IPS-18a (cell line): ENCODE data around the gene MLEC.
A peak's percentile ranks its signal among the peaks of the same experiment; 100 is the strongest.
"Not testable (repeated sequence)": the region's sequence is repeated elsewhere in the genome, so short reads cannot be mapped to it uniquely, and the experiment has no call there.

Source experiments
- H3K27ac ChIP-seq: one replicate; pipeline ENCODE4 v1.5.1; 2013; ENCODE audit warnings: low read length
- H3K27me3 ChIP-seq: one replicate; pipeline ENCODE4 v1.6.1; 2013; ENCODE audit warnings: mild to moderate bottlenecking, low read length; ENCODE audit not compliant: control insufficient read depth, insufficient read depth
- H3K36me3 ChIP-seq: one replicate; pipeline ENCODE4 v1.6.1; 2013; ENCODE audit warnings: low read depth, low read length; ENCODE audit not compliant: control insufficient read depth
- H3K4me1 ChIP-seq: one replicate; pipeline ENCODE4 v1.6.1; 2013; ENCODE audit warnings: low read depth, low read length; ENCODE audit not compliant: control insufficient read depth
- H3K4me3 ChIP-seq: one replicate; pipeline ENCODE4 v1.5.1; 2013; ENCODE audit warnings: low read length
- H3K9ac ChIP-seq: one replicate; pipeline ENCODE4 v1.6.1; 2013; ENCODE audit warnings: mild to moderate bottlenecking, low read length, moderate library complexity
- H3K9me3 ChIP-seq: one replicate; pipeline ENCODE4 v1.6.1; 2013; ENCODE audit warnings: low read depth, low read length; ENCODE audit not compliant: control insufficient read depth

MLEC gene

GRCh38 chr12:120668091-120668867 is 18.7 kb upstream of the MLEC start:
- no peak overlapping the region for H3K27ac ChIP-seq
- no peaks in the 10 kb centered on the region for H3K27me3 ChIP-seq
- H3K9ac ChIP-seq: peak overlapping the region; percentile 4

GRCh38 chr12:120668868-120669840 is 17.8 kb upstream of the MLEC start:
- Histone ChIP-seq H3K9me3 (no peaks in the 10 kb centered on the region), H3K27me3 (no peaks in the 10 kb centered on the region), H3K9ac (peak overlapping the region; percentile 4), H3K4me3 (peak overlapping the region; percentile 40), H3K4me1 (peaks cover 18% of the 10 kb centered on the region), H3K36me3 (no peaks in the 10 kb centered on the region), H3K27ac (no peak overlapping the region)

More at GRCh38 chr12:120668091-120668867, 18.7 kb upstream of the MLEC start:
- peak overlapping the region; percentile 40 for H3K4me3 ChIP-seq
- no peaks in the 10 kb centered on the region for H3K9me3 ChIP-seq
- no peaks in the 10 kb centered on the region for H3K36me3 ChIP-seq
- H3K4me1 ChIP-seq: peaks cover 18% of the 10 kb centered on the region

- H3K4me3 ChIP-seq, H3K36me3 ChIP-seq, H3K27me3 ChIP-seq, H3K9ac ChIP-seq, H3K9me3 ChIP-seq, H3K27ac ChIP-seq: not testable (repeated sequence)
- peaks cover 18% of the 10 kb centered on the region for H3K4me1 ChIP-seq
Measured at GRCh38 chr12:120670237-120670636, 16.7 kb upstream of the MLEC start.

- H3K27ac ChIP-seq: no peak overlapping the region
- H3K27me3 ChIP-seq: no peaks in the 10 kb centered on the region
- H3K4me1 ChIP-seq: peaks cover 18% of the 10 kb centered on the region
- no peaks in the 10 kb centered on the region for H3K9me3 ChIP-seq
- no peaks in the 10 kb centered on the region for H3K36me3 ChIP-seq
- H3K4me3 ChIP-seq: no peak overlapping the region
- no peak overlapping the region for H3K9ac ChIP-seq
Measured at GRCh38 chr12:120670667-120671066, 16.3 kb upstream of the MLEC start.

GRCh38 chr12:120674097-120674636 is 12.8 kb upstream of the MLEC start:
- Histone ChIP-seq H3K4me3 (no peak overlapping the region), H3K27me3 (no peaks in the 10 kb centered on the region), H3K36me3 (no peaks in the 10 kb centered on the region), H3K9ac (no peak overlapping the region), H3K9me3 (no peaks in the 10 kb centered on the region), H3K4me1 (peaks cover 7% of the 10 kb centered on the region), H3K27ac (no peak overlapping the region)

GRCh38 chr12:120677765-120678473 is 9.0 kb upstream of the MLEC start:
- Histone ChIP-seq H3K4me3 (no peak overlapping the region), H3K9ac (no peak overlapping the region), H3K4me1 (no peaks in the 10 kb centered on the region), H3K9me3 (no peaks in the 10 kb centered on the region), H3K27ac (no peak overlapping the region), H3K36me3 (no peaks in the 10 kb centered on the region), H3K27me3 (no peaks in the 10 kb centered on the region)

GRCh38 chr12:120678572-120678971 is 8.4 kb upstream of the MLEC start:
- Histone ChIP-seq H3K4me3 (no peak overlapping the region), H3K27ac (no peak overlapping the region), H3K36me3 (no peaks in the 10 kb centered on the region), H3K4me1 (no peaks in the 10 kb centered on the region), H3K27me3 (no peaks in the 10 kb centered on the region), H3K9ac (no peak overlapping the region), H3K9me3 (no peaks in the 10 kb centered on the region)

GRCh38 chr12:120680165-120680738 is 6.7 kb upstream of the MLEC start:
- Histone ChIP-seq H3K36me3 (no peaks in the 10 kb centered on the region), H3K9ac (no peak overlapping the region), H3K9me3 (no peaks in the 10 kb centered on the region), H3K27me3 (no peaks in the 10 kb centered on the region), H3K4me3 (no peak overlapping the region), H3K27ac (no peak overlapping the region), H3K4me1 (no peaks in the 10 kb centered on the region)

- no peaks in the 10 kb centered on the region for H3K36me3 ChIP-seq
- H3K27me3 ChIP-seq: no peaks in the 10 kb centered on the region
- H3K4me3 ChIP-seq: no peak overlapping the region
- peaks cover 20% of the 10 kb centered on the region for H3K4me1 ChIP-seq
- H3K9ac ChIP-seq: no peak overlapping the region
- H3K9me3 ChIP-seq: no peaks in the 10 kb centered on the region
- no peak overlapping the region for H3K27ac ChIP-seq
Measured at GRCh38 chr12:120684523-120684932, 2.4 kb upstream of the MLEC start.

GRCh38 chr12:120685522-120685921 is 1.4 kb upstream of the MLEC start:
- Histone ChIP-seq H3K36me3 (no peaks in the 10 kb centered on the region), H3K27ac (no peak overlapping the region), H3K4me3 (peak overlapping the region; percentile 98), H3K4me1 (peaks cover 25% of the 10 kb centered on the region), H3K27me3 (no peaks in the 10 kb centered on the region), H3K9ac (no peak overlapping the region), H3K9me3 (no peaks in the 10 kb centered on the region)
